H9 (cell line): Measurements from ENCODE around the gene GPR146. TPM values are rescaled to one million over a fixed set of nuclear protein-coding genes. Genes with fewer than 3 reads are reported as not detected.

Experiments
- DNase-seq: peaks from one replicate; pipeline ENCODE4 v3.0.0-alpha.2; 2017
- H2AFZ ChIP-seq: one replicate; pipeline ENCODE4 v1.6.1; 2013; ENCODE audit warnings: mild to moderate bottlenecking, low read length, control low read depth, moderate library complexity
- H2AK5ac ChIP-seq: 2 replicates; pipeline ENCODE4 v1.6.1; 2013; ENCODE audit warnings: low read length, control low read depth, mixed read lengths; ENCODE audit not compliant: insufficient read length
- H2BK120ac ChIP-seq: one replicate; pipeline ENCODE4 v1.6.1; 2013; ENCODE audit warnings: low read depth, mild to moderate bottlenecking, low read length, control low read depth, inconsistent platforms; ENCODE audit not compliant: poor library complexity, severe bottlenecking
- H2BK12ac ChIP-seq: 2 replicates; pipeline ENCODE4 v1.6.1; 2013; ENCODE audit warnings: low read length, control low read depth, mixed read lengths, low read depth; ENCODE audit not compliant: insufficient read length
- H2BK15ac ChIP-seq: 2 replicates; pipeline ENCODE4 v1.6.1; 2013; ENCODE audit warnings: low read depth, low read length, control low read depth
- H2BK20ac ChIP-seq: one replicate; pipeline ENCODE4 v1.6.1; 2013; ENCODE audit warnings: low read depth, mild to moderate bottlenecking, low read length, control low read depth, inconsistent platforms; ENCODE audit not compliant: poor library complexity, severe bottlenecking
- H2BK5ac ChIP-seq: 2 replicates; pipeline ENCODE4 v1.6.1; 2013; ENCODE audit warnings: low read length, control low read depth, mixed read lengths; ENCODE audit not compliant: insufficient read length
- H3K14ac ChIP-seq: 2 replicates; pipeline ENCODE4 v1.6.1; 2013; ENCODE audit warnings: low read length, control low read depth; ENCODE audit not compliant: insufficient read depth
- H3K18ac ChIP-seq: 2 replicates; pipeline ENCODE4 v1.6.1; 2013; ENCODE audit warnings: low read depth, mild to moderate bottlenecking, mixed read lengths, low read length, control low read depth; ENCODE audit not compliant: insufficient read length
- H3K23ac ChIP-seq: 2 replicates; pipeline ENCODE4 v1.6.1; 2013; ENCODE audit warnings: low read length, control low read depth, mixed read lengths, low read depth; ENCODE audit not compliant: insufficient read length
- H3K23me2 ChIP-seq: 2 replicates; pipeline ENCODE4 v1.6.1; 2013; ENCODE audit warnings: low read depth, mild to moderate bottlenecking, mixed read lengths, low read length, control low read depth; ENCODE audit not compliant: insufficient read length, poor library complexity, severe bottlenecking
- H3K27ac ChIP-seq: 2 replicates; pipeline ENCODE4 v1.5.1; 2013; ENCODE audit warnings: low read length, control low read depth, mixed read lengths, low read depth; ENCODE audit not compliant: insufficient read length
- H3K27me3 ChIP-seq: 2 replicates; pipeline ENCODE4 v1.6.1; 2013; ENCODE audit warnings: low read length, control low read depth, inconsistent platforms; ENCODE audit not compliant: insufficient read depth
- H3K4ac ChIP-seq: 2 replicates; pipeline ENCODE4 v1.6.1; 2013; ENCODE audit warnings: low read depth, mild to moderate bottlenecking, control low read depth, inconsistent platforms, low read length, moderate library complexity
- H3K4me1 ChIP-seq: 2 replicates; pipeline ENCODE4 v1.6.1; 2013; ENCODE audit warnings: low read length, control low read depth, inconsistent platforms; ENCODE audit not compliant: insufficient read depth
- H3K4me2 ChIP-seq: 2 replicates; pipeline ENCODE4 v1.6.1; 2013; ENCODE audit warnings: low read length, control low read depth, mixed read lengths; ENCODE audit not compliant: insufficient read length, insufficient read depth
- H3K56ac ChIP-seq: 2 replicates; pipeline ENCODE4 v1.6.1; 2013; ENCODE audit warnings: low read depth, mild to moderate bottlenecking, mixed read lengths, low read length, control low read depth; ENCODE audit not compliant: insufficient read length
- H3K79me1 ChIP-seq: 2 replicates; pipeline ENCODE4 v1.6.1; 2013; ENCODE audit warnings: low read depth, mild to moderate bottlenecking, moderate library complexity, low read length, control low read depth, inconsistent platforms; ENCODE audit not compliant: insufficient read depth, poor library complexity, severe bottlenecking
- H3K79me2 ChIP-seq: 2 replicates; pipeline ENCODE4 v1.6.1; 2013; ENCODE audit warnings: low read length, control low read depth, inconsistent platforms; ENCODE audit not compliant: insufficient read depth
- H3K9ac ChIP-seq: 2 replicates; pipeline ENCODE4 v1.6.1; 2013; ENCODE audit warnings: low read length, control low read depth, mixed read lengths; ENCODE audit not compliant: insufficient read length; ENCODE audit errors: extremely low read depth
- H3K9me3 ChIP-seq: one replicate; pipeline ENCODE4 v1.6.1; 2013; ENCODE audit warnings: low read depth, low read length, inconsistent platforms; ENCODE audit not compliant: control insufficient read depth
- H3T11ph ChIP-seq: one replicate; pipeline ENCODE4 v1.6.1; 2013; ENCODE audit warnings: mild to moderate bottlenecking, low read length, control low read depth, inconsistent platforms
- H4K20me1 ChIP-seq: one replicate; pipeline ENCODE4 v1.6.1; 2013; ENCODE audit not compliant: control insufficient read depth, insufficient read length, insufficient read depth
- H4K5ac ChIP-seq: 2 replicates; pipeline ENCODE4 v1.6.1; 2013; ENCODE audit warnings: low read depth, mild to moderate bottlenecking, mixed read lengths, low read length, control low read depth; ENCODE audit not compliant: insufficient read length
- H4K8ac ChIP-seq: replicated peaks from 2 replicates; pipeline ENCODE4 v1.6.1; 2013; ENCODE audit warnings: low read length, control low read depth, mixed read lengths, low read depth; ENCODE audit not compliant: insufficient read length
- H4K91ac ChIP-seq: 2 replicates; pipeline ENCODE4 v1.6.1; 2013; ENCODE audit warnings: low read depth, mild to moderate bottlenecking, moderate library complexity, mixed read lengths, low read length, control low read depth; ENCODE audit not compliant: insufficient read length
- H3K27ac Mint-ChIP-seq, 3 experiments: 2 replicates in 2 of 3; 3 replicates in 1 of 3; pipeline ENCODE4 v1.8.0; 2020 to 2021; ENCODE audit warnings: mixed read lengths in 3 of 3, mild to moderate bottlenecking in 1 of 3, moderate library complexity in 1 of 3
- H3K27me3 Mint-ChIP-seq: 2 replicates; pipeline ENCODE4 v1.8.0; 2021; ENCODE audit warnings: low read depth, mild to moderate bottlenecking, moderate library complexity, mixed read lengths
- H3K36me3 Mint-ChIP-seq, 3 experiments: 2 replicates in 2 of 3; 3 replicates in 1 of 3; pipeline ENCODE4 v1.8.0; 2020 to 2021; ENCODE audit warnings: low read depth in 3 of 3, mixed read lengths in 3 of 3; ENCODE audit not compliant: insufficient read depth in 1 of 3
- H3K4me1 Mint-ChIP-seq, 2 experiments: 2 replicates each; pipeline ENCODE4 v1.8.0; 2020; ENCODE audit warnings: mixed read lengths in 2 of 2
- H3K4me3 Mint-ChIP-seq, 2 experiments: 2 replicates in 1 of 2; 3 replicates in 1 of 2; pipeline ENCODE4 v1.8.0; 2020 to 2021; ENCODE audit warnings: mild to moderate bottlenecking in 2 of 2, mixed read lengths in 2 of 2, moderate library complexity in 1 of 2
- H3K9me3 Mint-ChIP-seq, 2 experiments: 2 replicates in 1 of 2; 3 replicates in 1 of 2; pipeline ENCODE4 v1.8.0; 2020; ENCODE audit warnings: mild to moderate bottlenecking in 2 of 2, mixed read lengths in 2 of 2, moderate library complexity in 1 of 2
- CTCF ChIP-seq: fragments of 200-600 bp; sonication (generic); conservative IDR thresholded peaks from 3 replicates; pipeline ENCODE4 v1.8.0; 2021; ENCODE audit warnings: antibody characterized with exemption, mild to moderate bottlenecking
- WGBS: extraction: QIAGEN DNeasy Blood & Tissue Kit; methylation state at CpG from one replicate; pipeline ENCODE4 v1.1.7; 2013; ENCODE audit warnings: missing lambda C conversion rate, low lambda C conversion rate, mixed read lengths; ENCODE audit not compliant: insufficient read length; ENCODE audit errors: extremely low coverage; 5-methylcytosine and 5-hydroxymethylcytosine counted together
- total RNA-seq: library from RNA; stranded (reverse); gene quantifications from 2 replicates; pipeline ENCODE4 v1.2.1, GENCODE V29; 2021

GPR146 gene
- total RNA-seq, 1 experiment from 2014 or later, result 1.4 TPM

- Histone ChIP-seq H3K27ac (no peak within 1 kb of the TSS), H3K23me2 (peaks cover 3% of the 10 kb centered on the region)
Observed at GRCh38 chr7:1087952-1088920, 43.9 kb downstream of the GPR146 start, which contains the start of gene GPER1. TSS of gene GPER1 (plus strand) at chr7:1088113. CDS start at chr7:1091729, 3,616 bp downstream.

More at GRCh38 chr7:1087952-1088920, 43.9 kb downstream of the GPR146 start, which contains the start of gene GPER1:
- Histone ChIP-seq H2AK5ac (no peak within 1 kb of the TSS), H2BK12ac (no peak within 1 kb of the TSS), H3K27me3 (no peaks in the 10 kb centered on the region), H2BK20ac (no peak within 1 kb of the TSS), H2BK5ac (no peak within 1 kb of the TSS), H4K91ac (no peak within 1 kb of the TSS), H2BK120ac (no peak within 1 kb of the TSS), H4K5ac (no peak within 1 kb of the TSS), H2BK15ac (no peak within 1 kb of the TSS), H3K56ac (no peak within 1 kb of the TSS), H3K4me2 (peak within 1 kb of the TSS; percentile 36), H3K14ac (peak within 1 kb of the TSS; percentile 32; the same call in 1 of the 2 replicates), H3K4me1 (peaks cover 2% of the 10 kb centered on the region; the same call in 1 of the 2 replicates), H3K23ac (no peak within 1 kb of the TSS), H3T11ph (no peak within 1 kb of the TSS), H3K79me2 (no peaks in the 10 kb centered on the region), H3K18ac (no peak within 1 kb of the TSS), H4K8ac (no peak within 1 kb of the TSS), H4K20me1 (peaks cover 9% of the 10 kb centered on the region), H3K9ac (no peak within 1 kb of the TSS), H2AFZ (no peak within 1 kb of the TSS), H3K4ac (no peak within 1 kb of the TSS), H3K9me3 (no peaks in the 10 kb centered on the region), H3K79me1 (no peaks in the 10 kb centered on the region)
- no CpG with 5 or more reads among the region's 28 CpGs for WGBS
- Mint-ChIP-seq H3K4me1 (peaks cover 20 to 22% of the 10 kb centered on the region in 2 experiments), H3K36me3 (peaks cover 0 to 11% (median 9%) of the 10 kb centered on the region in 3 experiments; a peak in 5 of 7 replicates), H3K27me3 (no peaks in the 10 kb centered on the region), H3K4me3 (peak within 1 kb of the TSS; percentile 46 to 74), H3K9me3 (no peaks in the 10 kb centered on the region), H3K27ac (peak within 1 kb of the TSS in 2 of 3 experiments; percentile 58 to 88; a peak in 3 of 7 replicates)
- DNase-seq, result peak; percentile 60
- no peak for TF ChIP-seq CTCF
